ENCODE data around the gene PRSS1.

PRSS1 gene

DNA sequence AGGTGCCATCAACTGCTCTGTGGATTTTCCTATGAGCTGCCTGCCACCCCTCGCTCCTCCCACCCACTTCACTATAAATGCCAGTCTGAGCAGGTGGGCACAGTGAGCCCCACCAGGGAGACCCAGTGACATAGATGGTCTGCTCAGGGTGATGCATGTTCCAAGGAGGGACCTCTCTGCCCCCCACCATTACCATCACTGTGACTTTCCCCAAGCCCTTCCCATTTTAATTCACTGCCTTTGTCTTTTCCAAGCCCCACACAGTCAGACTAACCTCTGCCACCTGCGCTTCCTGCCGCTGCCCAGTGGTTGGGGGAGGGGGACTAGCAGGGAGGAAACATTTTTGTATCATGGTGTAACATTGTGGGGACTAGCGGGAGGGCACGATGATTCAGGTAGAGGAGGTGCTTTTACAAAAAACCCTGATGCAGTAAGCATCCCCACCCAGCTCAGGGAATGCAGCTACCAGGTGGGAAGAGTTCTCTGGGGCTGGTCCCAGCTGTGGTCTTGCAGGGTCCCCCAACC lies 46.1 kb downstream of the PRSS1 start:
- DNase-seq, result peak; percentile 82

DNA sequence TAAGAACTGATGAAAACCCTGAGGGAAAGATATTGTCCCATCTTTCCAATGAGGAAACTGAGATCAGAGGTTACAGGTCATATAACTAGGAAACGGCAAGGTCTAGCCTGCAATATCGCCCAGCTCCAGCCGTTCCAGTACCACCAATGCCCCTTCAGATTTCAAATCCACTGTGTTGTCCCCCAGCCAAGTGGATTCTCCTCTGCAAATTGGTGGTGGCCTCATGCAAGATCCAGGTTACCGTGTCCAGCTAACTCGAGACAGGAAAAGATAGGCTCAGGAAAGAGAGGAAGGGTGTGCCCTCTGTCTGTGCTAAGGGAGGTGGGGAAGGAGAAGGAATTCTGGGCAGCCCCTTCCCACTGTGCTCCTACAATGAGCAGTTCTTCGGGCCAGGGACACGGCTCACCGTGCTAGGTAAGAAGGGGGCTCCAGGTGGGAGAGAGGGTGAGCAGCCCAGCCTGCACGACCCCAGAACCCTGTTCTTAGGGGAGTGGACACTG lies 46.8 kb downstream of the PRSS1 start:
- DNase-seq, result no peak

DNA sequence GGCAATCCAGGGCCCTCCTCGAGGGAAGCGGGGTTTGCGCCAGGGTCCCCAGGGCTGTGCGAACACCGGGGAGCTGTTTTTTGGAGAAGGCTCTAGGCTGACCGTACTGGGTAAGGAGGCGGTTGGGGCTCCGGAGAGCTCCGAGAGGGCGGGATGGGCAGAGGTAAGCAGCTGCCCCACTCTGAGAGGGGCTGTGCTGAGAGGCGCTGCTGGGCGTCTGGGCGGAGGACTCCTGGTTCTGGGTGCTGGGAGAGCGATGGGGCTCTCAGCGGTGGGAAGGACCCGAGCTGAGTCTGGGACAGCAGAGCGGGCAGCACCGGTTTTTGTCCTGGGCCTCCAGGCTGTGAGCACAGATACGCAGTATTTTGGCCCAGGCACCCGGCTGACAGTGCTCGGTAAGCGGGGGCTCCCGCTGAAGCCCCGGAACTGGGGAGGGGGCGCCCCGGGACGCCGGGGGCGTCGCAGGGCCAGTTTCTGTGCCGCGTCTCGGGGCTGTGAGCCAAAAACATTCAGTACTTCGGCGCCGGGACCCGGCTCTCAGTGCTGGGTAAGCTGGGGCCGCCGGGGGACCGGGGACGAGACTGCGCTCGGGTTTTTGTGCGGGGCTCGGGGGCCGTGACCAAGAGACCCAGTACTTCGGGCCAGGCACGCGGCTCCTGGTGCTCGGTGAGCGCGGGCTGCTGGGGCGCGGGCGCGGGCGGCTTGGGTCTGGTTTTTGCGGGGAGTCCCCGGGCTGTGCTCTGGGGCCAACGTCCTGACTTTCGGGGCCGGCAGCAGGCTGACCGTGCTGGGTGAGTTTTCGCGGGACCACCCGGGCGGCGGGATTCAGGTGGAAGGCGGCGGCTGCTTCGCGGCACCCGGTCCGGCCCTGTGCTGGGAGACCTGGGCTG lies 47.5 kb downstream of the PRSS1 start:
- DNase-seq, result peak; percentile 65

DNA sequence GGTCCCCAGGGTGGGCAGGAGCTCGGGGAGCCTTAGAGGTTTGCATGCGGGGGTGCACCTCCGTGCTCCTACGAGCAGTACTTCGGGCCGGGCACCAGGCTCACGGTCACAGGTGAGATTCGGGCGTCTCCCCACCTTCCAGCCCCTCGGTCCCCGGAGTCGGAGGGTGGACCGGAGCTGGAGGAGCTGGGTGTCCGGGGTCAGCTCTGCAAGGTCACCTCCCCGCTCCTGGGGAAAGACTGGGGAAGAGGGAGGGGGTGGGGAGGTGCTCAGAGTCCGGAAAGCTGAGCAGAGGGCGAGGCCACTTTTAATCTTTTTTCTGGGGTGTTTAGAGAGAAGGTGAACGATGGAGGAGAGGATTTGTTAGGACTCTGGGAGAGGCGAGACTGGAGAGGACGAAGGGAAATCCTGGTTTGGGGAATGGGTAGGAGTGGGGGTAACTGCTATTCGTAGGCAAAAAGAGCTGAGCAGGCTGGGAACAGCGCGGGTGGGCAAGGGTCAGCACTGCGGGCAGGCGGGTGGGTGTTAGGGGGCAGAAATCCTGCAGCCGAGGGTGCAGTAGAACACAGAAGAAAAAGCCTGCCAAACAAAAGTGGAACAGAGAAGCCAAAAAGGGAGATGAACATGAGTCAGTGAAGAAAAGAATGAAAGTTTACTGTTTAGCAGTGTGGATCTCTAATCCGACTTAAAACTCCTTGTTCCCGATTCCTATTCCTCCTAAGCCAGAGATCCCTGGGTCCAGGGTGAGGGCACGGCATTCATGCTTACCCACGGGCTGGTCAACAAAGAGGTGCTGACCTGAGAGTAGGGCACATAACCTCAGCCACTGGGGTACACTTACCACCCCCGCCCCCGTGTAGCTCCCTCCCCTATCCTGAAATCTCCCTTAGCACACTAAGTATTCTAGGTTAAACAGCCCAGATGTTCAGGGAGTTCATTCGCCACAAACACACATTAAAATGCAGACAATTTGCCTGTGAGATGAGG lies 48.4 kb downstream of the PRSS1 start:
- peak; percentile 51 for DNase-seq

DNA sequence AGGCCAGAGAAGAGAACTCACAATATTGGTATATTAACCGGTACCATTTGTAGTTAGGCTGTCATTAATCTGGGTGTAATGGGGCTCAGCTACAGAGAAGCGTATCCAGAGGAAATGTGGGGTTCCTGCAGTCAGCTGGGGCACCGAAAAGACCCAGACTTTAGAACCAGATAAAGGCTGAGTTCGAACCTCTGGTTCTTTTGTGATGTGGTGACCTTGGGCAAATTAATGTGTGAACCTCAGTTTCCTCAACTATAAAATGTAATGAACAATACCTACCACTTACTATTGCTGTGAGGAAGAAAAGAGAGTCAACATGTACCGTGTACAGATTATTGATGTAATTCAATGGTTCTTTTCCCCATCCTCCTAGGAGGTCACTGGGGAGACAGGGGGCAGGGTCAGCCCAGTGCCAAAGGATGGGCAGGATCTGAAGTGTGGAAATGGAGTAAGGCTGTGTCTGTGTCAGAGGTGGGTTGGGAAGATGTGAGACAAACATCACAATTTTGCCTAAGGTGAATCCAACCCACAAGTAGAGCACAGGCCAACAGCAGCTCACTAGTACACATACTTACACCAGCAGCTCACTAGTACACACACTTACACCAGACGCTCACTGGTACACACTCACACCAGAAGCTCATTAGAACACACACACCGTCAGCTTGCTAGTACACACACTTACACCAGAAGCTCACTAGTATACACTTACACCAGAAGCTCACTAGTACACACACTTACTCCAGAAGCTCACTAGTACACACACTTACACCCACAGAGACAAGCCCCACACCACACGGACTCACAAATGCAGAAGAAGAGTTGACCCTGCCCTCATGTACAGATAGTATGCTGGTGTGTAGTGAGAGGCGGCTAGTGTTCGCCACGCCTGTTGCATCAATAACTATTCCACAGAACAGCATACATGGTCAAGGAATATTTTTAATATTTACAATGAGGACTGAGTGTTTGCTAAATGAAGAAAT lies 49.5 kb downstream of the PRSS1 start:
- DNase-seq, result peak; percentile 34

DNA sequence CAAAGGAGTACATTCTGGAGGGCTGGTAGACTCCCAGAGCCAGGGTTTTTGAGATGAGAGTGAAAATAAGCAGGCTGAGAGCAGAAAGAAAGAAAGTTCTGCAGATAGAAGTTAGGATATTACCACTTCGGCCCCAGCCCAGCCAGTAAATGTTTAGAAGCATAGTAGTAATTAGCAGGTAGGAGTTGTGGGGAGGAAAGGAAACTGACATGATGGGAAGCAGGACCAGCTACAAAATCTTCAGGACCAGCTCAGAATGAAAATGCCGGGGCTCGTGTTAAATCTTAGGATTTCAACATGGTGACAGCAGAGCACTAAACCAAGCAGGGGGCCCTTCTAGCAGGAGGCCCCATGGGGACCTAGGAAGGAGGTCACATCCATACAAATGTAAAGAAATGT lies 50.2 kb downstream of the PRSS1 start:
- DNase-seq, result no peak

DNA sequence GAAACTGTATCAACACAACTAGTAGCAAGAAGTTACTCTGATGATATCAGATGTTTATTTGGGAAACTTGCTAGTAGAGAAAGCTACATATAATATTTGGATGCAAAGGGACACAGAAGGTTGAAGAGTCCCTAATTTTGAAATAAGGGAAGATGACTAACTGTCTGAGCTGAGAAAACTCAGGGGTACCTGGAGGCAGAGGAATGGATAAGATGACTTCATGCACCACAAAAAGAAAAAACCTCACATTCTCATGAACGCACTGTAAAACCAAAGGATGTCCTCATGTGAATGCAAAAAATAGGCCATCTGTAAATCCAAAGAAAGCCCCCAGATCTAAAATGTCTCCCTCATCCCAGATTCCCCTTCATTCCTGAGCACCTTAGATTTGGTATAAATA lies 50.8 kb downstream of the PRSS1 start:
- DNase-seq, result no peak

DNA sequence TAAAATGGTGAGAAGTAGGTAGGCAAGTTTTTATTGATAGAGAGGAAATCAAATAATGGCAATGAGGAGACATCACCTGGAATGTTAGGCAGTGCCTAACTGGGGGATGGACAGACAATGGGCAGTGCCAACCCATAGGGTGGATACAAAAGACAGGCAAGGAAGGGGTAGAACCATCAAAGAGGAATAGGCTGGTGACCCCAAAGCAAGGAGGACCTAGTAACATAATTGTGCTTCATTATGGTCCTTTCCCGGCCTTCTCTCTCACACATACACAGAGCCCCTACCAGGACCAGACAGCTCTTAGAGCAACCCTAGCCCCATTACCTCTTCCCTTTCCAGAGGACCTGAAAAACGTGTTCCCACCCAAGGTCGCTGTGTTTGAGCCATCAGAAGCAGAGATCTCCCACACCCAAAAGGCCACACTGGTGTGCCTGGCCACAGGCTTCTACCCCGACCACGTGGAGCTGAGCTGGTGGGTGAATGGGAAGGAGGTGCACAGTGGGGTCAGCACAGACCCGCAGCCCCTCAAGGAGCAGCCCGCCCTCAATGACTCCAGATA lies 51.5 kb downstream of the PRSS1 start:
- no peak for DNase-seq

DNA sequence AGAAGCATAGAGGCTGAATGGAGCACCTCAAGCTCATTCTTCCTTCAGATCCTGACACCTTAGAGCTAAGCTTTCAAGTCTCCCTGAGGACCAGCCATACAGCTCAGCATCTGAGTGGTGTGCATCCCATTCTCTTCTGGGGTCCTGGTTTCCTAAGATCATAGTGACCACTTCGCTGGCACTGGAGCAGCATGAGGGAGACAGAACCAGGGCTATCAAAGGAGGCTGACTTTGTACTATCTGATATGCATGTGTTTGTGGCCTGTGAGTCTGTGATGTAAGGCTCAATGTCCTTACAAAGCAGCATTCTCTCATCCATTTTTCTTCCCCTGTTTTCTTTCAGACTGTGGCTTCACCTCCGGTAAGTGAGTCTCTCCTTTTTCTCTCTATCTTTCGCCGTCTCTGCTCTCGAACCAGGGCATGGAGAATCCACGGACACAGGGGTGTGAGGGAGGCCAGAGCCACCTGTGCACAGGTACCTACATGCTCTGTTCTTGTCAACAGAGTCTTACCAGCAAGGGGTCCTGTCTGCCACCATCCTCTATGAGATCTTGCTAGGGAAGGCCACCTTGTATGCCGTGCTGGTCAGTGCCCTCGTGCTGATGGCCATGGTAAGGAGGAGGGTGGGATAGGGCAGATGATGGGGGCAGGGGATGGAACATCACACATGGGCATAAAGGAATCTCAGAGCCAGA lies 52.5 kb downstream of the PRSS1 start:
- DNase-seq, result no peak

DNA sequence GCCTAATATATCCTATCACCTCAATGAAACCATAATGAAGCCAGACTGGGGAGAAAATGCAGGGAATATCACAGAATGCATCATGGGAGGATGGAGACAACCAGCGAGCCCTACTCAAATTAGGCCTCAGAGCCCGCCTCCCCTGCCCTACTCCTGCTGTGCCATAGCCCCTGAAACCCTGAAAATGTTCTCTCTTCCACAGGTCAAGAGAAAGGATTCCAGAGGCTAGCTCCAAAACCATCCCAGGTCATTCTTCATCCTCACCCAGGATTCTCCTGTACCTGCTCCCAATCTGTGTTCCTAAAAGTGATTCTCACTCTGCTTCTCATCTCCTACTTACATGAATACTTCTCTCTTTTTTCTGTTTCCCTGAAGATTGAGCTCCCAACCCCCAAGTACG lies 53.0 kb downstream of the PRSS1 start:
- DNase-seq, result no peak
